Right kidney (tissue), 1 donor: Measurements from ENCODE around the gene APH1A.
"Not testable (repeated sequence)": the region's sequence is repeated elsewhere in the genome, so short reads cannot be mapped to it uniquely, and the experiment has no call there.

Experiments
- DNase-seq: peaks from one replicate; pipeline ENCODE4 v3.0.0-alpha.2; 2016

APH1A gene

DNA sequence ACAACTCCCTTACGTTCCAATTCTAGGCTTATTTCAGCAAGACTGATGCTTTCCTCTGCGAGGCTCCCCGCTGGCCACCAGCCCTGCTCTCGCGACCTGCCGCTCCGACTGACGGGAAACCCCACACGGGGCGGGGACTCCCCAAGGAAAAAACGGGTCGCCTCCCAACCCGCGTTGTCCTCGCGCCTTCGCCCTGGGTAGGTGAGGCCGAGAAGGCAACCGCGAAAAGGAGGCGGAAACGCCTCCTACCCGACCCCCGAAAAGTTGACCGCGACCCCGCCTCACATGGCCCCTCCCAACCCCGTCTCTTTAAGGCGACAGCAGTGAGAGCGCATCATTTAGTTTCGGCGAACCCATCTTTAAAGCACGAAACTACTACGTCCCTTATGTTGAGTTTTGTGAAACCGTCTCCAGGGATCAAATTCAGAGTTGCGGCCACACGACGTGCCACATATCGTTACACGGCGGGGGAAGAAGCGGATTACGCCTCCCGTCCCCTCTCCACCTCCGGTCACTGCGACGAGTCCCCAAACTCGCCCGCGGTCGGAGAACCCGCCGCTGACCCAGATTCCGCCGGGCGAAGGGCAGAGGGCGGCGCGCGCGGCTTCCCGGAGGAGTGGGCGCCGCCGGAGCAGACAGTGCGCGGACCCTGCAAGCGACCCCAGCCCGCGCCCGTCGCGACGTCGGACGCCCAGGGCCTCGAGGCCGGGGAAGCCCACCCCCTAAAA, 34.1 kb downstream of the APH1A start:
- peak; percentile 87 for DNase-seq

GRCh38 chr1:150234309-150234565, 34.6 kb downstream of the APH1A start:
- DNase-seq, result no peak

DNA sequence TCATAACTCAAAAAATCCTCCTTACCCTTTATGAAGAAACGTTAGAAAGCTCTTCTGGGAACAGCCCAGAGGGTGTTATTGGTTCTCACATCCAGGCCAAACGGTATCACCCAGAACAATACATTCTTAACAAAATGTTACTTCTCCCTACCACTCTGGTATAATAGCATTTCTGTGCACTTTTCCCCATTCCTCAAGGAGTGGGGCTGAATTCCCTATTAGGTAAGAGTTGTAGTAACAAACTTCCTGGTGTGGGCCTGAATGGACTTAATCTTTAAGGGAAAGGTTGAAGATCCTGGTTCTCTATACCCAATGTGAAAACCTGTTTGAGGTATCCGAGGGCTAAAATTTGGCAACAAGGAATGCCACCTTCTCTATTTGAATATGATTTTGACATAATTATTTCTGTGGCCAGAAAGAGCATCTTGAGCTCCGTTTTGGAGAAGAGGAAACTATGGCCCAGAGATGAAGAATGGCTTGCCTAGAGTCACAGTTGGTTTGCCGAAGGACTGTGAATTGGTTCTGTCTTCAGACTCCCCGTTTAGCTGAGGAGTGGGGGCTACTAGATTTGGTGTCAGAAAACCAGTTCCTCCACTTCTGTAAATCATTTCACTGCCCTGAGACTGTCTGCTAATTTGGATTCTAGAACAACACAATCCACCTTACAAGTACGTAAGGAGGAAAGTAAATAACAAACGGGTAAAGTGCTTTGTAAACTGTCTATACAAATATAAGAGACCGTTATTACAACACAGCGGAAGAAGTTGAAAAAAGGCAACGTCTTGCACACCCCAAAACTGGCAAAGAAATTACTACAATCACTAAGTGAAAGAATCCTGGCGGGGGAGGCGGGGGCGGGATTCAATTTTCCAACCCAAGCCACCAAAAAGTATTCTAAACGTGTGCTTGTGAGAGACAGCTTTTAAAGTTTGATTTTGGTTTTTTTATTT, 35.2 kb downstream of the APH1A start:
- DNase-seq, result peak; percentile 33

DNA sequence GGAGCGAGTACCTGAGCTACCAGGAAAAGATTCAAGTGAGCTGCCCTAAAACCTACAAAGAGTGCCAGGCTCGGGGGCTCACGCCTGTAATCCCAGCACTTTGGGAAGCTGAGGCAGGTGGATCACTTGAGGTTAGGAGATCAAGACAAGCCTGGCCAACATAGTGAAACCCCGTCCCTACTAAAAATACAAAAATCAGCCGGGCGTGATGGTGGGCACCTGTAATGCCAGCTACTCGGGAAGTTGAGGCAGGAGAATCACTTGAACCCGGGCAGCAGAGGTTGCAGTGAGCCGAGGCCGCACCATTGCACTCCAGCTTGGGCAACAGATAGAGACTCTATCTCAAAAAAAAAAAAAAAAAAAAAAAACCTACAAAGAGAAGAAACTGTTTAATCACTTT, 35.9 kb downstream of the APH1A start:
- not testable (repeated sequence) for DNase-seq

GRCh38 chr1:150228246-150228645, 40.6 kb downstream of the APH1A start:
- not testable (repeated sequence) for DNase-seq

DNA sequence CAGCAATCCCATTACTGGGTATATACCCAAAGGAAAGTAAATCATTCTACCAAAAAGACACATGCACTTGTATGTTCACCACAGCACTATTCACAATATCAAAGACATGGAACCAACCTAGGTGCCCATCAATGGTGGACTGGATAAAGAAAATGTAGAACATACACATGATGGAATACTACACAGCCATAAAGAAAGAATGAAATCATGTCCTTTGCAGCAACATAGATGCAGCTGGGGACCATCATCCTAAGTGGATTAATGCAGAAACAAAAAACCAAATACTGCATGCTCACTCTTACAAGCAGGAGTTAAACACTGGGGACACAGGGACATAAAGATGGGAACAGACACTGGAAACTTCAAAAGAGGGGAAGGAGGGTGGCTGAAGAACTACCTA, 41.6 kb downstream of the APH1A start:
- no peak for DNase-seq

DNA sequence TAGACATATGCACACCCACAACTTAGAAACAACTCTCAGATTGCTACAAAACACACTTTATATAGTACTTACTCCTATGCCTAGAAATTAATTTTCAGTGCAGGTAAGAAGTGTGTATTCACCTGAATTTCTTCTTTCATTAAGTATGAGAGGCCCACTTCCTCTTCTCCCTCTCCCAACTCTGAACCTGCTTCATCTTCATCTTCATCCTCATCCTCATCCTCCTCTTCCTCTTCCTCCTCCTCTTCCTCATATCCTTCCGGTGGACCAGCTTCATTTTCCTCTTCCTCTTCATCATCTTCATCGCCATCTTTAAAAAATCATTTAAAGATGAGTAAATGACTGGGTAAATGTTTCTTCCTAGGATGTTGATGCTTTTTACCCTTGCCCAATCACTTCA, 42.3 kb downstream of the APH1A start:
- DNase-seq, result no peak

- no peak for DNase-seq
These were observed 43.3 kb downstream of the APH1A start for GRCh38 chr1:150225546-150225945.

- DNase-seq, result no peak
These were observed 43.8 kb downstream of the APH1A start for GRCh38 chr1:150224983-150225382.

GRCh38 chr1:150221552-150221951, 47.3 kb downstream of the APH1A start:
- DNase-seq, result no peak

- not testable (repeated sequence) for DNase-seq
These were observed 53.0 kb downstream of the APH1A start for GRCh38 chr1:150215855-150216254.
